Gastrocnemius medialis (tissue), 4 donors: ENCODE results near the gene DOCK6.

Source experiments
- POLR2A ChIP-seq, 2 donors: fragments of 450-650 bp; IDR thresholded peaks; one replicate each; pipeline ENCODE4 v1.6.1; 2017; ENCODE audit warnings: antibody characterized with exemption in 2 of 2, mild to moderate bottlenecking in 2 of 2, moderate library complexity in 2 of 2
- TF ChIP-seq, protein P1 (sequence below), 5 experiments: fragments of 450-650 bp in 3 of 5; fragments of 200-600 bp in 2 of 5; sonication (generic) in 2 of 5; IDR thresholded peaks in 4 of 5; conservative IDR thresholded peaks in 1 of 5; 1 replicate in 4 of 5; 2 replicates in 1 of 5; pipeline ENCODE4 v1.5.1; 2016 to 2019; ENCODE audit warnings: antibody characterized with exemption in 5 of 5, mild to moderate bottlenecking in 3 of 5, moderate library complexity in 3 of 5

DNA sequence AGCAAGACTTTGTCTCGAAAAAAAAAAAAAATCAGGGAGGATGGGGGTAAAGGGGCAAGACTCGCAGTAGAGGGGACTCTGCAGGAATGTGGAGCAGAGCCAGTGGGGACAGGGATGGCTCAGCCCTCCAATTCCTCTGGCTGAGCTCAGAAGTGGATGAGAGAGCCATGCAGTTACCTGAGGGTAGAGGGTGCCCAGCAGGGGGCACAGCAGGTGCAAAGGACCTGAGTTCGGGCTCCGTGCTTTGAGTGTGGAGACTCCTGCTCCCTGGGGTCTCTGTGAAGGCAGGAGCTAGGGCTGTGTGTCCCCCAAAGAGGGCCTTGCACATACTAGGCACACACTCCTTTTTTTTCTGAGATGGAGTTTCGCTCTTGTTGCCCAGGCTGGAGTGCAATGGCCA is 7.7 kb downstream of the DOCK6 start:
- no peak for TF ChIP-seq POLR2A (IDR thresholded peaks at IDR 0.05)
- TF ChIP-seq, protein P1, sequence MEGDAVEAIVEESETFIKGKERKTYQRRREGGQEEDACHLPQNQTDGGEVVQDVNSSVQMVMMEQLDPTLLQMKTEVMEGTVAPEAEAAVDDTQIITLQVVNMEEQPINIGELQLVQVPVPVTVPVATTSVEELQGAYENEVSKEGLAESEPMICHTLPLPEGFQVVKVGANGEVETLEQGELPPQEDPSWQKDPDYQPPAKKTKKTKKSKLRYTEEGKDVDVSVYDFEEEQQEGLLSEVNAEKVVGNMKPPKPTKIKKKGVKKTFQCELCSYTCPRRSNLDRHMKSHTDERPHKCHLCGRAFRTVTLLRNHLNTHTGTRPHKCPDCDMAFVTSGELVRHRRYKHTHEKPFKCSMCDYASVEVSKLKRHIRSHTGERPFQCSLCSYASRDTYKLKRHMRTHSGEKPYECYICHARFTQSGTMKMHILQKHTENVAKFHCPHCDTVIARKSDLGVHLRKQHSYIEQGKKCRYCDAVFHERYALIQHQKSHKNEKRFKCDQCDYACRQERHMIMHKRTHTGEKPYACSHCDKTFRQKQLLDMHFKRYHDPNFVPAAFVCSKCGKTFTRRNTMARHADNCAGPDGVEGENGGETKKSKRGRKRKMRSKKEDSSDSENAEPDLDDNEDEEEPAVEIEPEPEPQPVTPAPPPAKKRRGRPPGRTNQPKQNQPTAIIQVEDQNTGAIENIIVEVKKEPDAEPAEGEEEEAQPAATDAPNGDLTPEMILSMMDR (IDR thresholded peaks at IDR 0.05 in 4 of 5, conservative IDR thresholded peaks at IDR 0.05 in 1 of 5) = no peak
